Body of pancreas (tissue), 4 donors: ENCODE measurements around the gene RTRAF. TPM values are rescaled to one million over a fixed set of nuclear protein-coding genes. Genes with fewer than 3 reads are reported as not detected.

Source experiments
- ATAC-seq: fragments of 150-250 bp; one replicate; pipeline ENCODE4 v1.9.1; 2016
- DNase-seq, 4 donors: peaks; one replicate each; pipeline ENCODE4 v3.0.0-alpha.2; 2019
- H3K27ac ChIP-seq, 4 donors: fragments of 200-600 bp; sonication (generic); 1 replicate in 3 of 4; 2 replicates in 1 of 4; pipeline versions ENCODE4 v1.5.1 to v1.6.1; 2016 to 2019; ENCODE audit warnings: mild to moderate bottlenecking in 1 of 4, mixed read lengths in 1 of 4, moderate library complexity in 1 of 4
- H3K27me3 ChIP-seq, 2 donors: fragments of 200-600 bp; sonication (generic); one replicate each; pipeline ENCODE4 v1.6.0; 2016; ENCODE audit warnings: mild to moderate bottlenecking in 1 of 2
- H3K36me3 ChIP-seq, 2 donors: fragments of 200-600 bp; sonication (generic); replicated peaks in 1 of 2; 2 replicates each; pipeline ENCODE4 v1.5.1; 2016; ENCODE audit warnings: low read depth in 2 of 2; ENCODE audit not compliant: insufficient read depth in 1 of 2
- H3K4me1 ChIP-seq: fragments of 200-600 bp; sonication (generic); one replicate; pipeline ENCODE4 v1.6.0; 2016
- H3K4me3 ChIP-seq, 2 donors: fragments of 200-600 bp; sonication (generic); 1 replicate in 1 of 2; 2 replicates in 1 of 2; pipeline ENCODE4 v1.5.1; 2016 to 2019
- H3K9me3 ChIP-seq, 3 donors: fragments of 200-600 bp; sonication (generic); 1 replicate in 2 of 3; 2 replicates in 1 of 3; pipeline ENCODE4 v1.5.1; 2016
- POLR2A ChIP-seq, 3 donors: fragments of 450-650 bp; IDR thresholded peaks; one replicate each; pipeline ENCODE4 v1.6.1; 2016; ENCODE audit warnings: antibody characterized with exemption in 3 of 3, mild to moderate bottlenecking in 2 of 3
- WGBS, 2 donors: methylation state at CpG; one replicate each; pipeline ENCODE4 v1.1.5; 2017; 5-methylcytosine and 5-hydroxymethylcytosine counted together
- intact Hi-C: fragments of 100-400 bp; cut with DNase I; formaldehyde crosslinking; loops from one replicate; pipeline ENCODE4 v1.15.1; 2023
- total RNA-seq, 2 donors: library from RNA; depleted of rRNA; stranded (reverse); fragments of >200 nt; gene quantifications; one replicate each; pipeline ENCODE4 v1.1.0, GENCODE V29; 2016
- TF ChIP-seq, protein P1 (sequence below), 7 experiments: fragments of 450-650 bp in 4 of 7; fragments of 200-600 bp in 3 of 7; sonication (generic) in 3 of 7; IDR thresholded peaks; one replicate each; pipeline ENCODE4 v1.5.1; 2016 to 2019; ENCODE audit warnings: antibody characterized with exemption in 7 of 7

The RTRAF gene
- total RNA-seq, 2 donors from 2014 or later: 15.2 to 40.7 TPM

DNA sequence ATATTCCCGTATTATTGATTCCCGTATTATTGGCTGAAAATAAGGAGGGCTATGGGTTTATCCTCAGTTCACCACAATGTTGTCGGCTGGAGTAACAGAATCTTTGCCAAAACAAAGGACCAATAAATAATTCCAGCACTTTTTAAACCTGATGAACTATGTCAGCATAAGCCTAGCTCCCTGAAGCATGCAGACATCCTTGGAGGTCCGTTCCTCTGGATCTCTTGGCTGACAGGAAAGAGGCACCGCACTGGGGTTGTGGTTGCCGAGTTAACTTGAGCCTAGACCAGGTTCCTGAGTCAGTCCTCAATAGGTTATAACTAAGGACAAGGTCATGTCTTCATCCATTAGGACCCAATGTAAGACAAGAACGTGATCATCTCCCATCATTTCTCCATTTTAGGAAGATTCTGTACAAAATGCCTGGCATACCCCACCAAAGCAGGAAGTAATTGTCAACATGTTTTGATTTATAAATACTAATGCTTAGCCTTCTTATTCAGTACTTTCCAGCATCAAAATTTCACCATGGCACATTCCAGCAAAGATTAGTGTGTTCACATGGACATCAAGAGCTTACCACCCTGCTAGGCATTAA is 43.0 kb downstream of the RTRAF start:
- no peak for ATAC-seq
- no peak for DNase-seq
- Histone ChIP-seq H3K4me1 (peaks cover 22% of the 10 kb centered on the region), H3K4me3 (no peak overlapping the region), H3K27me3 (no peaks in the 10 kb centered on the region), H3K36me3 (no peaks in the 10 kb centered on the region), H3K9me3 (no peaks in the 10 kb centered on the region), H3K27ac (peak overlapping the region in 2 of 4 donors; percentile 32 to 53)
- WGBS, 2 donors: 70 to 76% methylated on average over 7 of the region's 7 CpGs
- intact Hi-C loops: no loop called here
- no peak for TF ChIP-seq POLR2A (IDR thresholded peaks at IDR 0.05)
- TF ChIP-seq, protein P1, sequence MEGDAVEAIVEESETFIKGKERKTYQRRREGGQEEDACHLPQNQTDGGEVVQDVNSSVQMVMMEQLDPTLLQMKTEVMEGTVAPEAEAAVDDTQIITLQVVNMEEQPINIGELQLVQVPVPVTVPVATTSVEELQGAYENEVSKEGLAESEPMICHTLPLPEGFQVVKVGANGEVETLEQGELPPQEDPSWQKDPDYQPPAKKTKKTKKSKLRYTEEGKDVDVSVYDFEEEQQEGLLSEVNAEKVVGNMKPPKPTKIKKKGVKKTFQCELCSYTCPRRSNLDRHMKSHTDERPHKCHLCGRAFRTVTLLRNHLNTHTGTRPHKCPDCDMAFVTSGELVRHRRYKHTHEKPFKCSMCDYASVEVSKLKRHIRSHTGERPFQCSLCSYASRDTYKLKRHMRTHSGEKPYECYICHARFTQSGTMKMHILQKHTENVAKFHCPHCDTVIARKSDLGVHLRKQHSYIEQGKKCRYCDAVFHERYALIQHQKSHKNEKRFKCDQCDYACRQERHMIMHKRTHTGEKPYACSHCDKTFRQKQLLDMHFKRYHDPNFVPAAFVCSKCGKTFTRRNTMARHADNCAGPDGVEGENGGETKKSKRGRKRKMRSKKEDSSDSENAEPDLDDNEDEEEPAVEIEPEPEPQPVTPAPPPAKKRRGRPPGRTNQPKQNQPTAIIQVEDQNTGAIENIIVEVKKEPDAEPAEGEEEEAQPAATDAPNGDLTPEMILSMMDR (IDR thresholded peaks at IDR 0.05): no peak

DNA sequence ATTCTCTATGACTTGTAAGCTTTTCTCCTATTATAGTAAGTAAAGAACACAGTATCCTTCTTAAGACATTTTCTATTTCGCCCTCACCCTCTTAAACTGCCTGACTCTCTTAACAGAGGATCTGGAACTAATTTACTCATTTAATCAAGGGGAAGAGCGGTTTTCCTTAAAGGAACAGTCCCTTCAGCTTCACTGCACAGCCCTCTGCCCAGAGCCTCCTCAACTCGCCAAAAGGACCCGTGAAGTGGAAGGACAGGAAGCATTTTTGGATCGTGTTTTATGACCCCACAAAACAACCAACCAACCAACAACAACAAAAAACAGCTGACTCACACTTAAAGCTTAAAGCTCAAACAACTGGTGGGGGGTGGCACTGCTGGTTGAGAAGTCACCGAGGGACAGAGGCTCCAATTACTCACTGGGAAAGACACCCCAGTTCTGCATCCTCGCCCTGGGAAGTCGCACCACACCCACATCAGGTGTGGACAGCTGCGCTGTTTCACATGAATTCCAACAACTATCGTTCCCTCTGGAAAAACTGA is 43.8 kb downstream of the RTRAF start:
- no peak for TF ChIP-seq POLR2A (IDR thresholded peaks at IDR 0.05)
- TF ChIP-seq, protein P1 (IDR thresholded peaks at IDR 0.05): no peak
- H3K4me3 ChIP-seq: no peak overlapping the region
- peak overlapping the region in 2 of 4 donors; percentile 2 to 16 for H3K27ac ChIP-seq
- ATAC-seq: peak; percentile 47
- intact Hi-C loops: no loop called here
- H3K9me3 ChIP-seq: no peaks in the 10 kb centered on the region
- H3K4me1 ChIP-seq: peaks cover 22% of the 10 kb centered on the region
- no peaks in the 10 kb centered on the region for H3K27me3 ChIP-seq
- peak in 3 of 4 donors; percentile 25 to 57 (median 52) for DNase-seq
- no peaks in the 10 kb centered on the region for H3K36me3 ChIP-seq
- whole genome bisulfite sequencing, 2 donors: 33 to 39% methylated on average over 10 of the region's 10 CpGs

DNA sequence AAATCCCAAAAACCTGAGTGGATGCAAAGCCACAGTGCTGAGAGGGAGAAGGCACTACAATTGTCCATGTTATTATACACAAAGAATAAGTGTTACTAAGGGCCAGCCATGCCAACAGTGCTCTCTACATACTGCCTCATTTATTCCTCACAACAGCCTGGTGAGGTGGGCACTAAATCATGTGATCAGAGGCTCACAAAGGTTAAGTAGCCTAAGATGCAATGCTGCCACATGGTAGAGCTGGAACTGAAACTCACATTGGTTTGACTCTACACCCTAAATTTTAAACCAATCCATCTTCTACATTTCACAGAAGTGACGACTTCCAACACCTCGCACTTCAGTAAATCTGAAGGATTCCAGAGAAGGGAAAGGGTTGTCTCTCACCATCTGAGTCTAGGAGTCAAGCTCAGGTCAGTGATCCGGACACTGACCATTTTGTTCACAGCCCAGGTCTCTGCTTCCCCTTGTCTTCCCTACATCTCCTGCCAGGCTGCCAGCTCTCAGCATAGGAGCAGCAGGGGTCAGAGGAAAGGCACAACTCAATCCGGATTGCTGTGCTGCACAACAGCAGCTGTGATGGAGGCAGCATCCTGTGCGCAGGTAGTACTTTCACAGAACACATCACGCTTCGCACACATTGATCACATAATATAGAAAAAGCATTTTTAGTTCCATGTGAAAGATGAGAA is 49.9 kb downstream of the RTRAF start:
- DNase-seq (no peak), ATAC-seq (no peak)
- no peak overlapping the region for H3K4me3 ChIP-seq
- H3K9me3 ChIP-seq: no peaks in the 10 kb centered on the region
- intact Hi-C loops: no loop called here
- TF ChIP-seq, protein P1 (IDR thresholded peaks at IDR 0.05): no peak
- no peak for TF ChIP-seq POLR2A (IDR thresholded peaks at IDR 0.05)
- peaks cover 12% of the 10 kb centered on the region for H3K4me1 ChIP-seq
- H3K27ac ChIP-seq: no peak overlapping the region
- 71 to 77% methylated on average over 7 of the region's 7 CpGs for WGBS, 2 donors
- no peaks in the 10 kb centered on the region for H3K27me3 ChIP-seq
- no peaks in the 10 kb centered on the region for H3K36me3 ChIP-seq

DNA sequence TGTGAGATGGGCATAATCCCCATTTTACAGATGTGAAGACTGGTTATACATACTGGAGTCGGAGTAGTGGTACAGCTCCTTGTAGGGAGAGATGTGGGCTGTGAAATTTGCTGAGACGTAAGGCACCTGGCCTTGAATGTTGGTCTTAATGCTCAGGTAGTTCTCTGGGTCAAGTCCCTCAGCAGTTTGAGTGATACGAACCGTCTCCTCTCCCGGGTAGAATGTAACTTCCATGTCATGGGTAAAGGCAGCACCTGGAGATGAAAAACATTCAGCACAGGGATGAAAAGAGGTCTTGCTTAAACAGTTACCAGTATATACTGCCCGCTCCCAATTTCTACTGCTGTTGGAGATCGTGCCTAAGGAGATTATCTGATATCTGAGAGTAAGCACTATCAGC is 51.3 kb downstream of the RTRAF start:
- H3K36me3 ChIP-seq: no peaks in the 10 kb centered on the region
- intact Hi-C loops: no loop called here

More for the DNA sequence above, 51.3 kb downstream of the RTRAF start:
- WGBS, 2 donors: 80 to 87% methylated on average over 7 of the region's 7 CpGs
- H3K27ac ChIP-seq: no peak overlapping the region
- no peaks in the 10 kb centered on the region for H3K27me3 ChIP-seq
- H3K9me3 ChIP-seq: no peaks in the 10 kb centered on the region
- TF ChIP-seq, protein P1 (IDR thresholded peaks at IDR 0.05): no peak
- TF ChIP-seq POLR2A (IDR thresholded peaks at IDR 0.05): no peak
- peaks cover 20% of the 10 kb centered on the region for H3K4me1 ChIP-seq
- DNase-seq (no peak), ATAC-seq (no peak)
- no peak overlapping the region for H3K4me3 ChIP-seq
